22Rv1 (cell line): Measurements from ENCODE around the gene CSH1.
"Not testable (repeated sequence)": the region's sequence is repeated elsewhere in the genome, so short reads cannot be mapped to it uniquely, and the experiment has no call there.

Experiments
- H3K27ac ChIP-seq: fragments of 450-650 bp; 2 replicates; pipeline ENCODE4 v1.5.1; 2017
- TF ChIP-seq, protein P1 (sequence below): fragments of 450-650 bp; IDR thresholded peaks from 2 replicates; pipeline ENCODE4 v1.5.1; 2017; ENCODE audit warnings: mild to moderate bottlenecking

CSH1 gene

DNA sequence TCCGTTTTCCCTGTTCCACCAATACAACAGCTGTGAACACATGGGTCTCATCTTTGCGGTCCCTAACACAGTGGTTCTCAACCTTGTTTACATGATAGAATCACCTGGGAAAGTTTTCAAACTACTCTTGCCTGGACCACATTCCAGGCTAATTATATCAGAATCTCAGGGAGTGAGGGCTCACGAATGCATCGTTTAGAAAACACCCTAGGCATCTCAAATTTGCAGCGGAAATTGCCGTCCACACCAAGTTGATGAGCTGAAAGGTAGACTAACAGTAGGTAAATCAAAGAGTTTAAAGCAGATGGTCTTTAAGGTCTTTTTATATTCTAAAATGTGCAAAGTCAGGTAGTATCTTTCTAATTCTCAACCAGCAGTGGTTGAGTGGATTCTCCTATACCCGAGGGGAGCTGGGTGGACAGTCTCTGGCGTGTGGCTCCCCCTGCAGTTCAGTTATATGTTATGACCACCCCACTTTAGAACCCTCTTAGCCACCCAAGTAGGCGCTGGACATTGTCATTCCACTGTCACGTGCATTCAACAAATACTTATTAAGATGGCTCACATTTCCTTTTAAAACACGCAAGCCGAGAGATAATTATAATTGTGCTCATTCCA lies 10.9 kb upstream of the CSH1 start:
- H3K27ac ChIP-seq: not testable (repeated sequence)
- TF ChIP-seq, protein P1, sequence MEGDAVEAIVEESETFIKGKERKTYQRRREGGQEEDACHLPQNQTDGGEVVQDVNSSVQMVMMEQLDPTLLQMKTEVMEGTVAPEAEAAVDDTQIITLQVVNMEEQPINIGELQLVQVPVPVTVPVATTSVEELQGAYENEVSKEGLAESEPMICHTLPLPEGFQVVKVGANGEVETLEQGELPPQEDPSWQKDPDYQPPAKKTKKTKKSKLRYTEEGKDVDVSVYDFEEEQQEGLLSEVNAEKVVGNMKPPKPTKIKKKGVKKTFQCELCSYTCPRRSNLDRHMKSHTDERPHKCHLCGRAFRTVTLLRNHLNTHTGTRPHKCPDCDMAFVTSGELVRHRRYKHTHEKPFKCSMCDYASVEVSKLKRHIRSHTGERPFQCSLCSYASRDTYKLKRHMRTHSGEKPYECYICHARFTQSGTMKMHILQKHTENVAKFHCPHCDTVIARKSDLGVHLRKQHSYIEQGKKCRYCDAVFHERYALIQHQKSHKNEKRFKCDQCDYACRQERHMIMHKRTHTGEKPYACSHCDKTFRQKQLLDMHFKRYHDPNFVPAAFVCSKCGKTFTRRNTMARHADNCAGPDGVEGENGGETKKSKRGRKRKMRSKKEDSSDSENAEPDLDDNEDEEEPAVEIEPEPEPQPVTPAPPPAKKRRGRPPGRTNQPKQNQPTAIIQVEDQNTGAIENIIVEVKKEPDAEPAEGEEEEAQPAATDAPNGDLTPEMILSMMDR: peak; percentile 15; the same call in 1 of the 2 replicates

DNA sequence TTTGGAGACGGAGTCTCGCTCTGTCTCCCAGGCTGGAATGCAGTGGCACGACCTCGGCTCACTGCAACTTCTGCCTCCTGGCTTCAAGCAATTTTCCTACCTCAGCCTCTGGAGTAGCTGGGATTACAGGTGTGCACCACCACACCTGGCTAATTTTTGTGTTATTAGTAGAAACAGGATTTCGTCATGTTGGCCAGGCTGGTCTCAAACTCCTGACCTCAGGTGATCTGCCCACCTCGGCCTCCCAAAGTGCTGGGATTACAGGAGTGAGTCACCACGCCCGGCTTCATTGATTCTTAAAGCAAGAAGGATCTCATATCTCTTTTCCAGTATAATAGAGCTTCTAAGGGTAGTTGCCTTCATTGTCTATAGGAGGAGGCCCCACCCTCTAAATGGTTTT lies 8.4 kb upstream of the CSH1 start:
- H3K27ac ChIP-seq: not testable (repeated sequence)

DNA sequence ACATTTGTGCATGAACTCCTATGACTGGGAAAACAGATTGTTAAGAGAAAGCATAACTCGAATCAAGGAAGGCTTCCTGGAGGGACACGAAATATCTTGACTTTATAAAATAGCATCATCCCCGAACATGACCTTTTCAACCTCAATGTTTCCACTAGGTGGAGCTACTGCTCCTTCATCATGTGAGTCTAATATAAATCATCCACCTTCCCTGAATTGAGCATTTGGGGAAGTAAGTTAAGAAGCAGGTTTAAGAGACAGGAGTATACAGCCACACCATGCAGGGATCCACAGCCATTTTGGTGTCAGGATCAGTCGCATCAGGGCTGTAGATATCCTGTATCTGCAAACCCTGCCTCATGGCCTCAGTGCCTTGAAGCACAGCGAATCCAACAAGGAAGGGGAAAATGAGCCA lies 7.4 kb upstream of the CSH1 start:
- not testable (repeated sequence) for H3K27ac ChIP-seq
- TF ChIP-seq, protein P1: peak; percentile 50

DNA sequence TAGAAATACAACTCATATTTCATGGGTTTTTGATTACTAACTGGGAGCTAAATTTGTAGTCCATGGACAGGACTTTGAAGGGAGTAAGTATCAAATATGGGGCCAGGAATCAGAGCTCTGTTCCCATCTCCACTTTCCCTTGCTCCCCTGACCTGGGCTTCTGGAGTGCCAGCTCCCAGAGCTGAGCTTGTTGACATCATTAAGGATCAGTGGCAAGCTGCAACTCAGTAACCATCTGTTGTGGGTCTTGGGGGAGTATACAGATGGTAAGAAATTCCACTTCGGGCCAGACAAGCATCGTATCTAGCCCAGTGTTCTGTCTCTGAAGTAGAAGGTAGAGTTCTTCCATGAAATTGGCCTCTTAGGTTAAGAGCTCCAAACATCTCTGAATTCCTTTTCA lies 5.6 kb upstream of the CSH1 start:
- H3K27ac ChIP-seq: not testable (repeated sequence)

DNA sequence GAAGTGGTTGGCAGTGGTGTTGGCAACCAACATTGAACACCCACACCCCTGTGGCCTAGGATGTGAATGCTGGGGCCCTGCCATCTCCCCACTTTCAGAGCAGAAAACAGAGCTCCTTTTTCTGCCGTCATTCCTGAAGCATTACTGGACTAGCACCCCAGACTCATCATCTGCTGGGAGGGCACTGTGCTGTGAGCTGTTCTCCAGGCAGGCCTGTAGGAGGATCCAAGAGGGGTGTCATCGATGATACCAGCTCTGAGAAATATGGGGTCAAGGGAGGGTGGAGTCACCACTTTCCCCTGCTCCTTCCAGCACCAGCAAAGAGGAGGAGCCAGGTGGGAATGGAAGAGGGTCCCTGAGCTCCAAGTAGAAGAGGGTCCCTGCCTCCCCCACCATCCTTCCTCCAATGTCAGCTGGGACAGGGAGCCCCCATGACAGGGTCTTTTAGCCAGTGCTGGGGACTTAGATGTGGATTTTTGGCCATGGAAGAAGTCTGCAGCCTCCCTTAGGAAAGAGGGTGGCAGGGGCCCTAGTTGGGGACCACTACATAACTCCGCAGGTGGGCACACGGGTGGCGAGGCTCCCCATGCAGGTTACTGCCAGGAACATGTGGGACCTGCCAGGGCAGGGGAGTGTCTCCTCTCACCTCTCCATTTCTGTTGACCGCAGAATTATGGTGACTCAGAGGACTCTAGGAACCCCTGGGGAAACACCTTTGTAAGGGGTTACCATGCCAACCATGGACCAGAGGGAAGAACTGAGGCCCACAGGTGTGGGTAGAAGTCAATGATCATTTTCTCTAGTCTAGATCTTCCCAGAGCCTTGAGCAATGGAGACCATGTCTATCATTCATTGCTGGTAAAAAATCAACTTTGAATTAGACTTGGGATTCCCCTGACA lies 2.8 kb upstream of the CSH1 start:
- H3K27ac ChIP-seq: not testable (repeated sequence)

DNA sequence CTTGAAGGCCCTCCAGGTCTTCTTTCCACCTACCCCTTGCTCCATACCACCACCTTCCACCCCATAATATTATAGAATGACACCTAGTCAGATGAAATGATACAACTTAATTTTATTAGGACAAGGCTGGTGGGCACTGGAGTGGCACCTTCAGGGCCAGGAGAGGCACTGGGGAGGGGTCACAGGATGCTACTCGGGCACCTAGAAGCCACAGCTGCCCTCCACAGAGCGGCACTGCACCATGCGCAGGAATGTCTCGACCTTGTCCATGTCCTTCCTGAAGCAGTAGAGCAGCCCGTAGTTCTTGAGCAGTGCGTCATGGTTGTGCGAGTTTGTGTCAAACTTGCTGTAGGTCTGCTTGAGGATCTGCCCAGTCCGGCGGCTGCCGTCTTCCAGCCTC lies 1.6 kb downstream of the CSH1 start:
- not testable (repeated sequence) for H3K27ac ChIP-seq

DNA sequence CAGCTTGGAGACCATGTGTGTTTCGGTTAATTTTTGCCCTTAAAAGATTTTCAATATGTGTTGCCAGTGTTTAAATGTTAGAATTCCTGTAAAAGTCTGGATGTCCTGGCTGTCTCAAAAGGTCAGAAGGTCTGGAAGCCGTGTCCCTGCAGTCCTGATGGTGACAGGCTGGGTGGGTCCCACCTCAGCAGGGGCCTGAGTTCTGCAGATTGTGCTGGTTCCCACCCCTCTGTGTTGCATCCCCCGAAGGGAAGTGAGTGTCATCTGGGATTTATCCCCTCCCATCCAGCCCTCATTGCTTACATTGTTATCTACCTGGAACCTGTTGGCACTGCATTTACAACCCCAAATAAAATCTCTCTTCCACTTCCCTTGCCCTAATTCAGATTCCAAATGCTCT lies 2.4 kb downstream of the CSH1 start:
- H3K27ac ChIP-seq: not testable (repeated sequence)

DNA sequence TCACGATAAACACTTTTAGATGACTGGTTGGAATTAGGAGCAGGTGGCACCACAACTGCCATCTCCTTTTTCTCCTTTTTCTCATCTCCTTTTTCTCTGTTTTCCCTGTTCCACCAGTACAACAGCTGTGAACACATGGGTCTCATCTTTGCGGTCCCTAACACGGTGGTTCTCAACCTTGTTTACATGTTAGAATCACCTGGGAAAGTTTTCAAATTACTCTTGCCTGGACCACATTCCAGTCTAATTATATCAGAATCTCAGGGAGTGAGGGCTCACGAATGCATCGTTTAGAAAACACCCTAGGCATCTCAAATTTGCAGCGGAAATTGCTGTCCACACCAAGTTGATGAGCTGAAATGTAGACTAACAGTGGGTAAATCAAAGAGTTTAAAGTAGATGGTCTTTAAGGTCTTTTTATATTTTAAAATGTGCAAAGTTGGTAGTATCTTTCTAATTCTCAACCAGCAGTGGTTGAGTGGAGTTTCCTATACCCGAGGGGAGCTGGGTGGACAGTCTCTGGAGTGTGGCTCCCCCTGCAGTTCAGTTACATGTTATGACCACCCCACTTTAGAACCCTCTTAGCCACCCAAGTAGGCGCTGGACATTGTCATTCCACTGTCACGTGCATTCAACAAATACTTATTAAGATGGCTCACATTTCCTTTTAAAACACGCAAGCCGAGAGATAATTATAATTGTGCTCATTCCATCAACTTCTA lies 3.9 kb downstream of the CSH1 start:
- not testable (repeated sequence) for H3K27ac ChIP-seq

DNA sequence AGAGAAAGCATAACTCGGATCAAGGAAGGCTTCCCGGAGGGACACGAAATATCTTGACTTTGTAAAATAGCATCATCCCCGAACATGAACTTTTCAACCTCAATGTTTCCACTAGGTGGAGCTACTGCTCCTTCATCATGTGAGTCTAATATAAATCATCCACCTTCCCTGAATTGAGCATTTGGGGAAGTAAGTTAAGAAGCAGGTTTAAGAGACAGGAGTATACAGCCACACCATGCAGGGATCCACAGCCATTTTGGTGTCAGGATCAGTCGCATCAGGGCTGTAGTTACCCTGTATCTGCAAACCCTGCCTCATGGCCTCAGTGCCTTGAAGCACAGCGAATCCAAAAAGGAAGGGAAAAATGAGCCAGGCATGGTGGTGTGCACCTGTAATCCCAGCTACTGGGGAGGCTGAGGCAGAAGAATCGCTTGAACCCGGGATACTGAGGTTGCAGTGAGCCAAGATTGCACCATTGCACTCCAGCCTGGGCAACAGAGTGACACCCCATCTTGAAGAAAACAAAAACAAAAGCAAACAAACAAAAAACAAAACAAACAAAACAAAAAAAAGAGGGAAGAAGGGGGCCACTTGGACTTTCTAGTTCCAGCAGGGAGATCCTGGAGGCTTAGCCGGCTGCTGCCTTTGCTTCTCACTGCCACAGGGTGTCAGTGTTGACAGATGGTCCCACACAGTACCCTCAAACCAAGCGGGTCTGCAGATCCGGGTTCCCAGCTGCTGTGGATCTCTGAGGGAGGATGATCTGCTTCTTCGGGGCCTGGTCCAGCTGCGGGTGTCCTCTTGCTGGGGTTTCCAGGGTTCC lies 7.1 kb downstream of the CSH1 start:
- H3K27ac ChIP-seq: not testable (repeated sequence)
- TF ChIP-seq, protein P1: peak; percentile 45

DNA sequence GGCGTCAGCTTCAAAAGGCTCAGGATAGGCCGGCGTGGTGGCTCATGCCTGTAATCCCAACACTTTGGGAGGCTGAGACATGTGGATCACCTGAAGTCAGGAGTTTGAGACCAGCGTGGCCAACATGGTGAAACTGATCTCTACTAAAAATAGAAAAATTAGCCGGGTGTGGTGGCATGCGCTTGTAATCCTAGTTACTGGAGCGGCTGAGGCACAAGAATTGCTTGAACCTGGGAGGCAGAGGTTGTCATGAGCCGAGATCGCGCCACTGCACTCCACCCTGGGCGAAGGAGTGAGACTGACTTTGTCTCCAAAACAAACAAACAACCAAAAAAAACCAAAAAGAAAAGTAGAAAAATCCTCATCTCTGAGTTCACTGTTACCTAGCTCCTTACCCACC lies 11.3 kb downstream of the CSH1 start:
- not testable (repeated sequence) for H3K27ac ChIP-seq

DNA sequence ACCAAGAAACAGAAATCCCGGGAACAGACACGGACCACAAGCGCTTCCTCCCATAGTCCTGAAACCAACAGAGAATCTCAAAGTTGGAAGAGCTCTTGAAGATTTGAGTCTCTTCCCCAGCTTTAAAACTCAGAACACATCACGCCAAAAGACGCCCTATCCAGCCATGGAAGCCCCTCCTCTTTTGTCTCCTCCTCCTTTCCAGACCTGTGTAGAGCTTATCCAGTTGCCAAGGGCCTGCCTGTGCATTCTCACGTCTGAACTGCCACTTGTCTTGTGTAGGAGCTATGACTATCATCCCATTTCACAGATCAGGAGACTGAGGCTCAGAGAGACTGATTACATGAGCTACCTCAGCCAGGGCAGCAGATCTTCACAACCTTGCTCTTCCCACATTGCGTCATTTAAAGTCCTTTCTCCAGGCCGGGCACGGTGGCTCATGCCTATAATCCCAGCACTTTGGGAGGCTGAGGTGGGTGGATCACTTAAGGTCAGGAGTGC lies 13.7 kb downstream of the CSH1 start:
- not testable (repeated sequence) for H3K27ac ChIP-seq
